Cardiac fibroblast (primary cell): ENCODE results near the gene FNIP1.
"Not testable (repeated sequence)": the region's sequence is repeated elsewhere in the genome, so short reads cannot be mapped to it uniquely, and the experiment has no call there.

Experiments
- DNase-seq, 2 donors: peaks; one replicate each; pipeline versions ENCODE4 v3.0.0 to v3.0.0-alpha.2; 2010; ENCODE audit warnings: low read depth in 2 of 2
- H3K4me3 ChIP-seq, 2 donors: replicated peaks in 1 of 2; 1 replicate in 1 of 2; 2 replicates in 1 of 2; pipeline ENCODE4 v1.5.1; 2011; ENCODE audit warnings: low read depth in 2 of 2, low read length in 2 of 2, mild to moderate bottlenecking in 2 of 2, moderate library complexity in 1 of 2
- TF ChIP-seq, protein P1 (sequence below): IDR thresholded peaks from one replicate; pipeline ENCODE4 v1.5.1; 2011; ENCODE audit warnings: low read depth, mild to moderate bottlenecking, low read length, inconsistent platforms

The FNIP1 gene

DNA sequence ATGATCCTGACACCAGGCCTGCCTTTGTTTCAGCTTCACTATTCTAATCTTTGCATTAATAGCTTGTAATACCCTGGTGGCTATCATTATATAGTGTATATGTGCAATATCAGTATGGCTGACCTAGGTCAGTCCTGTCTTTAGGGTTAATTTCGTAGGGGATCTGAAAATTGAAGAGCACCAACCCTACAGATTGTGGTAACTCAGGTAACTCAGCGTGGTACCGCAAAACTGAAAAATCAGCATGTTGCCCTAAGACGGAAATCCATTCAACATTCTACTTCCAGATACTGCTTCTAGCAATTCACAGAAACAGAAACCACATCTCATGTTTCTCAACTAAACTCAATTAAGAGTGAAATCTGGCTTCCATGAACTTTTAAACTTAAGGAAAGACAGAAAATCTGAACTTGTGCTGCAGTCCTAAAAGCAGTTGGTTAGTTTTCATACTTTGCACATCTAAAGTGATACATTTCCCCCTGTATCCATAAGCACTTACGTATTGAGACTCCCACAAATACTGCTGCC lies 78.3 kb downstream of the FNIP1 start:
- TF ChIP-seq, protein P1, sequence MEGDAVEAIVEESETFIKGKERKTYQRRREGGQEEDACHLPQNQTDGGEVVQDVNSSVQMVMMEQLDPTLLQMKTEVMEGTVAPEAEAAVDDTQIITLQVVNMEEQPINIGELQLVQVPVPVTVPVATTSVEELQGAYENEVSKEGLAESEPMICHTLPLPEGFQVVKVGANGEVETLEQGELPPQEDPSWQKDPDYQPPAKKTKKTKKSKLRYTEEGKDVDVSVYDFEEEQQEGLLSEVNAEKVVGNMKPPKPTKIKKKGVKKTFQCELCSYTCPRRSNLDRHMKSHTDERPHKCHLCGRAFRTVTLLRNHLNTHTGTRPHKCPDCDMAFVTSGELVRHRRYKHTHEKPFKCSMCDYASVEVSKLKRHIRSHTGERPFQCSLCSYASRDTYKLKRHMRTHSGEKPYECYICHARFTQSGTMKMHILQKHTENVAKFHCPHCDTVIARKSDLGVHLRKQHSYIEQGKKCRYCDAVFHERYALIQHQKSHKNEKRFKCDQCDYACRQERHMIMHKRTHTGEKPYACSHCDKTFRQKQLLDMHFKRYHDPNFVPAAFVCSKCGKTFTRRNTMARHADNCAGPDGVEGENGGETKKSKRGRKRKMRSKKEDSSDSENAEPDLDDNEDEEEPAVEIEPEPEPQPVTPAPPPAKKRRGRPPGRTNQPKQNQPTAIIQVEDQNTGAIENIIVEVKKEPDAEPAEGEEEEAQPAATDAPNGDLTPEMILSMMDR: no peak
- no peak for DNase-seq
- no peak overlapping the region for H3K4me3 ChIP-seq

DNA sequence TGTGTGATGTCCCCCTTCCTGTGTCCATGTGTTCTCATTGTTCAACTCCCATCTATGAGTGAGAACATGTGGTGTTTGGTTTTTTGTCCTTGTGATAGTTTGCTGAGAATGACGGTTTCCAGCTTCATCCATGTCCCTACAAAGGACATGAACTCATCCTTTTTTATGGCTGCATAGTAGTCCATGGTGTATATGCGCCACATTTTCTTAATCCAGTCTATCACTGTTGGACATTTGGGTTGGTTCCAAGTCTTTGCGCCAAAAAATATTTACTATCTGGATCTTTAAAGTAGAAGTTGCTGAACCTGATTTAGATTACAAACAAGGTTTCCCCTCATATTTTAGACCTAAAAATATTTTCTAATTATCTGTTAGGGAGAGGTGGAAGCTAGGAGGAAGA lies 79.7 kb downstream of the FNIP1 start:
- DNase-seq: not testable (repeated sequence)

DNA sequence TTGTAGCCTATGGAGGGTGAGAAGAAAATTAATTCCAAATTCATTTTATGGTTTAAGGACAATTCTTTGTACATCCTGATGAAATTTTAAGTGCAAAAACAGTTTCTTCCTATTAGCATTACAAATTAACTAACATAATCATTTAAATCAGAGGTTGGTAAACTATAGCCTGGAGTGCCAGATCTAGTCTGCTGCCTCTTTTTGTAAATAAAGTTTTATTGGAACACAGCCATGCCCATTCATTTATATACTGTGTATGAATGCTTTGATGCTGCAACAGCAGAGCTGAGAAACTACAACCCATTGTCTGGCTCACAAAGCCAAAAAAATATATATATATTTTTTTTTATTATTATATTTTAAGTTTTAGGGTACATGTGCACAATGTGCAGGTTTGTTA lies 80.2 kb downstream of the FNIP1 start:
- no peak for DNase-seq
- TF ChIP-seq, protein P1: no peak
- H3K4me3 ChIP-seq: no peak overlapping the region

More for the DNA sequence above, 79.7 kb downstream of the FNIP1 start:
- H3K4me3 ChIP-seq: not testable (repeated sequence)

DNA sequence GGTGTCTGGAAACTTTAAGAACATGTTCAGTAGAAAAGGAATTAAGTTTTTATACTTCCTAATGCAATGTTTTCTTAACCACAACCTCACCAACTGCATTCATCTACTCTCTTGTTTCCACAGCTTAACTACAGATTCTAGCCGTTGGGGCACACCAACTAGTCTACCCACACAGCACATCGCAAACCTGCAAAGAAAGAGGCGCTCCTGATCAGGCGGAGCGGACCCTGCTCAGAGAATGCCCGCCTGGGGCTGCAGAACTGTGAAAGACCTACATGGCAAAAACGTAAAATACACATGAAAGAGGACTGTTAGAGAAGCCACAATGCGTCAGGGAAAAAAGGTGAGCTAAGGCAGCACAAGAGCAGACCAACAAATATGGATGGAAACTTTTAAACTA lies 86.4 kb downstream of the FNIP1 start:
- TF ChIP-seq, protein P1: no peak
- DNase-seq: no peak

DNA sequence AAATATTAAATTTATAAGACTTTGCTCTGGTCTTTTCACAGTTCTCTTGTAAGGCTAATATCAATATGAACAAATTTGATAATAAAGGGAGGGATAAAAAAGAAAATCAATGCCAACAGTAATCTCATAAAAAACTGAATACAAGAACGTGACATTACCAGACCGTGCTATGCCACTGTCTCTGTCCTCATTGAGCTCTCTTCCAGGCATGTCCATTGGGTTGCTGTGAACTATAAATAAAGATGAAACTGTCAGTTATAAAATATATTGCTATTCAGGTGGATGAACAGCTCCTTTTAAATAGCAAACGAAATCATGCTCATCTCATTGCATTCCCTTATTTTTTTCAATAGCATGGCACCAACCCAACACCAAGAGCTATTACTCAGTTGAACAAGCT lies 87.8 kb downstream of the FNIP1 start:
- DNase-seq: no peak
- H3K4me3 ChIP-seq: no peak overlapping the region
- TF ChIP-seq, protein P1: no peak

More for the DNA sequence above, 86.4 kb downstream of the FNIP1 start:
- no peak overlapping the region for H3K4me3 ChIP-seq

DNA sequence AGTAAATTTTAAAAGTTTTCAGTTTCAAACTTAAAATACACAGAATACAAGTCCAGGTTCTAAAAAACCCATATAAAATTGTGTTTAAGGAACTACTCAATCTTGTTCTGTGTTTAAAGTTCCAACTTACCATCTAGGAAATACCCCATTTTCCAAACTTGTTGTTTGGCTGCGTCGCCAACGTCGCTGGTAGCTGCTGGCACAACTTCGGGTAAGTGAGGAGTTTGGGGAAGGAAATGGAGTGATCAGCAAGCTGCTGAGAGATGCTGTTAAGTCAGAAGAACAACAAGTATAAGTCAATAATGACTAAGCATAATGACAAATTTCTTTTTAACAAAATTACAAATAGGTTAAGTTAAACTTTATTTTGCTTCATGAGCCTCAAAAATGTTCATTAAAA lies 90.5 kb downstream of the FNIP1 start:
- no peak overlapping the region for H3K4me3 ChIP-seq
- DNase-seq: no peak
- TF ChIP-seq, protein P1: no peak

DNA sequence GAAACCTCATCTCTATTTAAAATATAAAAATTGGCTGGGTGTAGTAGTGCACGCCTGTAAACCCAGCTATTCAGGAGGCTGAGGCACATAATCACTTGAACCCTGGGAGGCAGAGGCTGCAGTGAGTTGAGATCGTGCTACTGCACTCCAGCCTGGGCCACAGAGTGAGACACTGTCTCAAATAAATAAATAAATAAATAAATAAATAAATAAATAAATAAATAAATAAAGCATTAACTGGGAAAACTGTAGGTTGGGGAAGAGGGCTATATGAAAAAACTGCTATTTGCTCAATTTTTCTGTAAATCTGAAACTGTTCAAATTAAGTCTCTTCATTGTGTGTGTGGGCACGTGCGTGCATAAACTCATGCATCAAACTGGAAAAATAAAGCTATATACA lies 101.9 kb downstream of the FNIP1 start:
- no peak for DNase-seq
- TF ChIP-seq, protein P1: no peak
- no peak overlapping the region for H3K4me3 ChIP-seq
